ENCODE results near the gene EFNA3. TPM values are rescaled to one million over a fixed set of nuclear protein-coding genes. Genes with fewer than 3 reads are reported as not detected.

Gene EFNA3
- total and polyA plus RNA-seq, 9 of the 15 experiments (the other 6 are each of a cell fraction or from before 2014, with no cell fraction given): 0.59 to 7.9 (median 4.7) TPM

- no peaks in the 10 kb centered on the region for H4K20me1 ChIP-seq (replicated peaks; ENCODE audit: control insufficient read depth, insufficient read depth, low read length)
- POLR2A ChIA-PET: interaction anchor here (1.0 to 2.2 kb wide), 4 partner anchors 9 to 163 kb away, joined by 3 to 7 read pairs (median 3); partner anchors contain the start of gene SHC1
- H3K9me1 ChIP-seq (ENCODE audit: control insufficient read depth, insufficient read depth, low read length): no peaks in the 10 kb centered on the region
- no TSS peak for BruUV-seq (replicated peaks)
- in situ Hi-C loops (cut with MboI) (no loop called here), intact Hi-C loops (cut with micrococcal nuclease) (no loop called here)
- H3K4me3 ChIP-seq: no peak overlapping the region
- TF ChIP-seq CCNT2 (IDR thresholded peaks at IDR 0.05; ENCODE audit: borderline replicate concordance, extremely low read depth, insufficient read length, low read depth, low read length) (no peak), MAFK (IDR thresholded peaks at IDR 0.05; ENCODE audit: low read length) (no peak), MTA1 (IDR thresholded peaks at IDR 0.05; ENCODE audit: borderline replicate concordance) (no peak), NR2C1 (IDR thresholded peaks at IDR 0.05) (peak; percentile 40), NR2C1 (tag; IDR thresholded peaks at IDR 0.05) (peak; percentile 13; the same call in 1 of the 2 replicates), ATF6 (CRISPR knock-in tag; IDR thresholded peaks at IDR 0.05) (no peak), ZC3H8 (IDR thresholded peaks at IDR 0.05) (no peak), HMG20A (CRISPR knock-in tag; conservative IDR thresholded peaks at IDR 0.05) (no peak)
- H3K27me3 ChIP-seq (ENCODE audit: control insufficient read depth in 2 of 2, insufficient read depth in 2 of 2, low read length in 2 of 2): no peaks in the 10 kb centered on the region
- no peak for FAIRE-seq
- no peak overlapping the region for H3K27ac ChIP-seq (ENCODE audit: extremely low read depth, low read depth, low read length)
- CTCF ChIA-PET (ENCODE audit: low intra/inter-chr PET ratio): no interaction called here
- peak in 1 of 4 experiments; percentile 4 for DNase-seq (ENCODE audit: extremely low read depth in 1 of 4, low spot score in 3 of 4)
- H3K36me3 ChIP-seq (ENCODE audit: control insufficient read depth, insufficient read depth, low read length): peaks cover 42% of the 10 kb centered on the region
- peak overlapping the region in 1 of 2 experiments; percentile 65; a peak in 2 of 4 replicates for H3K9ac ChIP-seq (ENCODE audit: insufficient read depth in 1 of 2, low read depth in 2 of 2, low read length in 2 of 2)
- H2AFZ ChIP-seq (ENCODE audit: low read depth, low read length): no peak overlapping the region
- ATAC-seq: no peak
- WGBS (ENCODE audit: insufficient coverage, low coverage, missing lambda C conversion rate): 60% methylated on average over 7 of the region's 7 CpGs
- no peaks in the 10 kb centered on the region for H3K9me3 ChIP-seq (replicated peaks; ENCODE audit: control insufficient read depth, insufficient read depth, low read depth, low read length)
- peaks cover 59 to 69% of the 10 kb centered on the region in 2 experiments for H3K4me1 ChIP-seq (replicated peaks in 1 of 2; ENCODE audit: control insufficient read depth in 2 of 2, insufficient read depth in 2 of 2, low read length in 2 of 2)
- peak overlapping the region; percentile 84; the same call in 1 of the 2 replicates for H3K4me2 ChIP-seq (ENCODE audit: insufficient read depth, low read length)
- peaks cover 39% of the 10 kb centered on the region for H3K79me2 ChIP-seq (ENCODE audit: control insufficient read depth, insufficient read depth, low read length)
Observed at GRCh38 chr1:155133799-155134281, 55.2 kb downstream of the EFNA3 start.
